Neural progenitor cell (in vitro differentiated cells): ENCODE data around the gene FLCN. TPM values are rescaled to one million over a fixed set of nuclear protein-coding genes. Genes with fewer than 3 reads are reported as not detected.
"Not testable (repeated sequence)": the region's sequence is repeated elsewhere in the genome, so short reads cannot be mapped to it uniquely, and the experiment has no call there.

Source experiments
- DNase-seq: peaks from one replicate; pipeline ENCODE4 v3.0.0-alpha.2; 2016; ENCODE audit warnings: low spot score
- H2AFZ ChIP-seq: fragments of 200-600 bp; sonication (generic); replicated peaks from 2 replicates; pipeline ENCODE4 v1.6.1; 2016; ENCODE audit warnings: antibody characterized with exemption
- H3F3A ChIP-seq: fragments of 200-600 bp; sonication (generic); 2 replicates; pipeline ENCODE4 v1.6.1; 2016; ENCODE audit warnings: antibody characterized with exemption, low read depth
- H3K27ac ChIP-seq: fragments of 200-600 bp; sonication (generic); 2 replicates; pipeline ENCODE4 v1.5.1; 2016; ENCODE audit warnings: mild to moderate bottlenecking
- H3K27me3 ChIP-seq: fragments of 200-600 bp; sonication (generic); 2 replicates; pipeline ENCODE4 v1.6.1; 2016; ENCODE audit warnings: mild to moderate bottlenecking, moderate library complexity
- H3K36me3 ChIP-seq: fragments of 200-600 bp; sonication (generic); 2 replicates; pipeline ENCODE4 v1.5.1; 2016
- H3K4me1 ChIP-seq: fragments of 200-600 bp; sonication (generic); 2 replicates; pipeline ENCODE4 v1.6.1; 2016; ENCODE audit warnings: mixed run types
- H3K4me2 ChIP-seq: fragments of 200-600 bp; sonication (generic); 2 replicates; pipeline ENCODE4 v1.6.1; 2016
- H3K4me3 ChIP-seq: fragments of 200-600 bp; sonication (generic); 2 replicates; pipeline ENCODE4 v1.5.1; 2016
- H3K79me2 ChIP-seq: fragments of 200-600 bp; sonication (generic); 2 replicates; pipeline ENCODE4 v1.6.1; 2016; ENCODE audit warnings: low read depth
- H3K9ac ChIP-seq: fragments of 200-600 bp; sonication (generic); 2 replicates; pipeline ENCODE4 v1.6.1; 2016
- H3K9me3 ChIP-seq: fragments of 200-600 bp; sonication (generic); 2 replicates; pipeline ENCODE4 v1.5.1; 2016; ENCODE audit warnings: low read depth
- H4K20me1 ChIP-seq: fragments of 200-600 bp; sonication (generic); 2 replicates; pipeline ENCODE4 v1.6.1; 2016; ENCODE audit warnings: low read depth
- H3K27ac Mint-ChIP-seq: 3 replicates; pipeline ENCODE4 v1.8.0; 2021; ENCODE audit warnings: mixed read lengths
- H3K27me3 Mint-ChIP-seq: 2 replicates; pipeline ENCODE4 v1.8.0; 2022; ENCODE audit warnings: low read depth, mild to moderate bottlenecking, inconsistent platforms, moderate library complexity, mixed read lengths; ENCODE audit not compliant: insufficient read depth
- H3K36me3 Mint-ChIP-seq: 3 replicates; pipeline ENCODE4 v1.8.0; 2021; ENCODE audit warnings: mixed read lengths
- H3K4me1 Mint-ChIP-seq: 3 replicates; pipeline ENCODE4 v1.8.0; 2021; ENCODE audit warnings: mixed read lengths
- H3K4me3 Mint-ChIP-seq: 3 replicates; pipeline ENCODE4 v1.8.0; 2021; ENCODE audit warnings: mild to moderate bottlenecking, moderate library complexity, mixed read lengths
- H3K9me3 Mint-ChIP-seq: 3 replicates; pipeline ENCODE4 v1.8.0; 2020; ENCODE audit warnings: mixed read lengths
- CTCF ChIP-seq: fragments of 200-600 bp; sonication (generic); IDR thresholded peaks from 2 replicates; pipeline ENCODE4 v1.5.1; 2017; ENCODE audit warnings: antibody characterized with exemption, mild to moderate bottlenecking
- EZH2 ChIP-seq: fragments of 200-600 bp; sonication (generic); IDR thresholded peaks from 2 replicates; pipeline ENCODE4 v1.6.1; 2017; ENCODE audit warnings: antibody characterized with exemption, mild to moderate bottlenecking, moderate library complexity
- EZH2phosphoT487 ChIP-seq: fragments of 200-600 bp; sonication (generic); IDR thresholded peaks from 2 replicates; pipeline ENCODE4 v1.6.1; 2017; ENCODE audit warnings: antibody characterized with exemption
- total RNA-seq: library from RNA; depleted of rRNA; stranded (reverse); fragments of >200 nt; gene quantifications from 2 replicates; pipeline ENCODE4 v1.2.3, GENCODE V29; 2015; ENCODE audit warnings: low replicate concordance

Gene FLCN
- total RNA-seq, 1 donor from 2014 or later = 16.3 TPM

- no peak overlapping the region for H3K9ac ChIP-seq
- no peak overlapping the region for H3K4me3 Mint-ChIP-seq
- H3K27ac ChIP-seq = no peak overlapping the region
- H4K20me1 ChIP-seq = no peaks in the 10 kb centered on the region
- H3K36me3 ChIP-seq = no peaks in the 10 kb centered on the region
- no peak for DNase-seq
- H3K4me3 ChIP-seq = no peak overlapping the region
- no peaks in the 10 kb centered on the region for H3K9me3 Mint-ChIP-seq
- no peaks in the 10 kb centered on the region for H3K36me3 Mint-ChIP-seq
- no peak overlapping the region for H2AFZ ChIP-seq
- TF ChIP-seq EZH2phosphoT487 (no peak), EZH2 (no peak), CTCF (no peak)
- H3K9me3 ChIP-seq = no peaks in the 10 kb centered on the region
- no peaks in the 10 kb centered on the region for H3K27me3 ChIP-seq
- no peak overlapping the region for H3K4me2 ChIP-seq
- H3K4me1 Mint-ChIP-seq = peaks cover 15% of the 10 kb centered on the region
- no peaks in the 10 kb centered on the region for H3K27me3 Mint-ChIP-seq
- H3K27ac Mint-ChIP-seq = no peak overlapping the region
- H3K79me2 ChIP-seq = no peaks in the 10 kb centered on the region
- H3K4me1 ChIP-seq = peaks cover 7% of the 10 kb centered on the region
- no peaks in the 10 kb centered on the region for H3F3A ChIP-seq
Observed at GRCh38 chr17:17198281-17198680, 38.7 kb downstream of the FLCN start.

GRCh38 chr17:17196776-17197175, 40.2 kb downstream of the FLCN start:
- H3K4me2 ChIP-seq = no peak overlapping the region
- no peaks in the 10 kb centered on the region for H3K9me3 ChIP-seq
- H3K9ac ChIP-seq = no peak overlapping the region
- H3K4me1 Mint-ChIP-seq = peaks cover 19% of the 10 kb centered on the region
- no peaks in the 10 kb centered on the region for H3K9me3 Mint-ChIP-seq
- H3K36me3 Mint-ChIP-seq = no peaks in the 10 kb centered on the region
- H3K36me3 ChIP-seq = no peaks in the 10 kb centered on the region
- no peak overlapping the region for H3K4me3 Mint-ChIP-seq
- peaks cover 7% of the 10 kb centered on the region for H3K4me1 ChIP-seq
- no peak for TF ChIP-seq EZH2
- no peak for TF ChIP-seq EZH2phosphoT487
- TF ChIP-seq CTCF = no peak
- H3K4me3 ChIP-seq = no peak overlapping the region
- H3K27me3 Mint-ChIP-seq = no peaks in the 10 kb centered on the region
- no peaks in the 10 kb centered on the region for H3K79me2 ChIP-seq
- H3F3A ChIP-seq = no peaks in the 10 kb centered on the region
- DNase-seq = no peak
- H3K27me3 ChIP-seq = no peaks in the 10 kb centered on the region
- H4K20me1 ChIP-seq = no peaks in the 10 kb centered on the region
- H2AFZ ChIP-seq = no peak overlapping the region
- no peak overlapping the region for H3K27ac Mint-ChIP-seq
- no peak overlapping the region for H3K27ac ChIP-seq

DNA sequence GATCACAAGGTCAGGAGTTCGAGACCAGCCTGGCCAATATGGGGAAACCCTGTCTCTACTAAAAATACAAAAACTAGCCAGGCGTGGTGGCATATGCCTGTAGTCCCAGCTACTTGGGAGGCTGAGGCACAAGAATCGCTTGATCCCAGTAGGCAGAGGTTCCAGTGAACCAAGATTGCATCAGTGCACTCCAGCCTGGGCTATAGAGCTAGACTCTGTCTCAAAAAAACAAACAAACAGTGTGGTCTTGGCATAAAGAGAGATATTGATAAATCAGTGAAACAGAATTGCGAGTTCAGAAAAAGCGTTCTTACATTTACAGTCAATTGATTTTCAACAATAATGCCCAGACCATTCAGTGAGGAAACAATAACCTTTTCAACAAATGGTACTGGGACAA, 41.5 kb downstream of the FLCN start:
- not testable (repeated sequence) for H3K9ac ChIP-seq, H3K9me3 ChIP-seq, H3K27me3 ChIP-seq, H3K4me3 Mint-ChIP-seq, H3K79me2 ChIP-seq, H3K9me3 Mint-ChIP-seq, H3K4me2 ChIP-seq, H3K27ac Mint-ChIP-seq, DNase-seq, H3K36me3 Mint-ChIP-seq, H3K36me3 ChIP-seq, H3K27me3 Mint-ChIP-seq, H2AFZ ChIP-seq, H3K4me3 ChIP-seq, H4K20me1 ChIP-seq, H3K4me1 ChIP-seq, H3K27ac ChIP-seq, H3F3A ChIP-seq
- H3K4me1 Mint-ChIP-seq = peaks cover 13% of the 10 kb centered on the region

GRCh38 chr17:17191961-17192381, 45.0 kb downstream of the FLCN start:
- no peak for DNase-seq
- H3K27ac Mint-ChIP-seq = no peak overlapping the region
- H4K20me1 ChIP-seq = no peaks in the 10 kb centered on the region
- no peaks in the 10 kb centered on the region for H3K9me3 Mint-ChIP-seq
- no peak overlapping the region for H2AFZ ChIP-seq
- H3K9me3 ChIP-seq = no peaks in the 10 kb centered on the region
- H3K27me3 ChIP-seq = no peaks in the 10 kb centered on the region
- TF ChIP-seq CTCF (no peak), EZH2 (no peak), EZH2phosphoT487 (no peak)
- no peaks in the 10 kb centered on the region for H3K79me2 ChIP-seq
- no peak overlapping the region for H3K4me2 ChIP-seq
- no peaks in the 10 kb centered on the region for H3K4me1 ChIP-seq
- H3K4me1 Mint-ChIP-seq = peaks cover 4% of the 10 kb centered on the region
- H3F3A ChIP-seq = peaks cover 3% of the 10 kb centered on the region
- H3K36me3 ChIP-seq = no peaks in the 10 kb centered on the region
- no peak overlapping the region for H3K4me3 ChIP-seq
- no peak overlapping the region for H3K9ac ChIP-seq
- no peaks in the 10 kb centered on the region for H3K27me3 Mint-ChIP-seq
- H3K27ac ChIP-seq = no peak overlapping the region
- no peak overlapping the region for H3K4me3 Mint-ChIP-seq
- H3K36me3 Mint-ChIP-seq = peaks cover 9% of the 10 kb centered on the region
